ENCODE data around the gene NOL7.

- TF ChIP-seq EZH2phosphoT487 (IDR thresholded peaks at IDR 0.05; ENCODE audit: borderline replicate concordance, low read length): no peak
- no peak for TF ChIP-seq CTCF (IDR thresholded peaks at IDR 0.05; ENCODE audit: low read depth, low read length, poor library complexity, severe bottlenecking)
These were observed 48.6 kb upstream of the NOL7 start for GRCh38 chr6:13566500-13566899.
